OCI-M2 (cell line): ENCODE results near the gene WASL.
"Not testable (repeated sequence)": the region's sequence is repeated elsewhere in the genome, so short reads cannot be mapped to it uniquely, and the experiment has no call there.

Experiments used
- DNase-seq: peaks from one replicate; lab custom pipeline; 2025; ENCODE audit not compliant: unreplicated experiment; lab: John Stamatoyannopoulos, UW

Gene WASL

DNA sequence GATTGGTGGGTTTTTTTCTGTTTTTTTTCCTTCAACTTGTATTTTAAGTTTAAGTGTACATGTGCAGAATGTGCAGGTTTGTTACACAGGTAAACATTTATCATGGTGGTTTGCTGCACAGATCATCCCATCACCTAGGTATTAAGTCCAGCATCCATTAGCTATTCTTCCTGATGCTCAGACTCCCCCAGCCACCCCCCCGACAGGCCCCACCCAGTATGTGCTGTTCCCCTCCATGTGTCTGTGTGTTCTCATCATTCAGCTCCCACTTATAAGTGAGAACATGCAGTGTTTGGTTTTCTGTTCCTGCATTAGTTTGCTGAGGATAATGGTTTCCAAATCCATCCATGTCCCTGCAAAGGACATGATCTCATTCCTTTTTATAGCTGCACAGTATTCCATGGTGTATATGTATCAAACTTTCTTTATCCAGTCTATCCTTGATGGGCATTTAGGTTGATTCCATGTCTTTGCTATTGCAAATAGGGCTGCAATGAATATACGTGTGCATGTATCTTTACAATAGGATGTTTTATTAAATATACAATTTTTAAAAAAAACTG lies 114.7 kb downstream of the WASL start:
- DNase-seq = not testable (repeated sequence)

- no peak for DNase-seq
Observed at GRCh38 chr7:123633553-123633952, 115.2 kb downstream of the WASL start.

GRCh38 chr7:123632808-123633207 lies 116.0 kb downstream of the WASL start:
- DNase-seq = no peak
